GM19438 (cell line): Measurements from ENCODE around the gene VPS9D1.

Source experiments
- ATAC-seq: cut with Tn5 transposase; IDR thresholded peaks from one replicate; pipeline ENCODE4 v1.9.1; 2021; ENCODE audit warnings: low read depth; ENCODE audit not compliant: unreplicated experiment

VPS9D1 gene

GRCh38 chr16:89720813-89721545 lies at the start of gene VPS9D1, which contains the start of gene ZNF276:
Gene VPS9D1, minus strand, starts transcription at chr16:89720898. Its CDS starts 37 bp downstream, at chr16:89720861.
Gene ZNF276, plus strand, starts transcription at chr16:89721537. Its CDS starts 104 bp downstream, at chr16:89721641.
- ATAC-seq, result peak; percentile 42

GRCh38 chr16:89770367-89770766 lies 49.7 kb upstream of the VPS9D1 start:
- ATAC-seq, result no peak

GRCh38 chr16:89765292-89765830 lies 44.7 kb upstream of the VPS9D1 start:
- ATAC-seq, result no peak

GRCh38 chr16:89764711-89765201 lies 44.1 kb upstream of the VPS9D1 start:
- ATAC-seq, result peak; percentile 86

GRCh38 chr16:89761304-89761922 lies 40.7 kb upstream of the VPS9D1 start:
- no peak for ATAC-seq

GRCh38 chr16:89759746-89760340 lies 39.1 kb upstream of the VPS9D1 start:
- ATAC-seq, result no peak

- ATAC-seq, result no peak
Measured at GRCh38 chr16:89749637-89750036, 28.9 kb upstream of the VPS9D1 start.

- no peak for ATAC-seq
Measured at GRCh38 chr16:89748921-89749320, 28.2 kb upstream of the VPS9D1 start.

- ATAC-seq, result no peak
Measured at GRCh38 chr16:89748076-89748475, 27.4 kb upstream of the VPS9D1 start.

GRCh38 chr16:89746043-89746442 lies 25.3 kb upstream of the VPS9D1 start:
- ATAC-seq, result no peak

GRCh38 chr16:89744813-89745212 lies 24.1 kb upstream of the VPS9D1 start:
- ATAC-seq, result no peak

GRCh38 chr16:89742948-89743347 lies 22.2 kb upstream of the VPS9D1 start:
- no peak for ATAC-seq

- no peak for ATAC-seq
Measured at GRCh38 chr16:89741342-89742014, 20.8 kb upstream of the VPS9D1 start.

- no peak for ATAC-seq
Measured at GRCh38 chr16:89739383-89739782, 18.7 kb upstream of the VPS9D1 start.

- no peak for ATAC-seq
Measured at GRCh38 chr16:89738538-89739317, 18.0 kb upstream of the VPS9D1 start.

- ATAC-seq, result no peak
Measured at GRCh38 chr16:89738072-89738377, 17.3 kb upstream of the VPS9D1 start.

- ATAC-seq, result no peak
Measured at GRCh38 chr16:89737341-89738071, 16.8 kb upstream of the VPS9D1 start.

- ATAC-seq, result no peak
Measured at GRCh38 chr16:89736554-89736953, 15.9 kb upstream of the VPS9D1 start.

GRCh38 chr16:89733792-89734191 lies 13.1 kb upstream of the VPS9D1 start:
- ATAC-seq, result no peak
